ENCODE results near the gene FGGY. TPM values are rescaled to one million over a fixed set of nuclear protein-coding genes. Genes with fewer than 3 reads are reported as not detected.
A peak's percentile ranks its signal among the peaks of the same experiment; 100 is the strongest.
"Not testable (repeated sequence)": the region's sequence is repeated elsewhere in the genome, so short reads cannot be mapped to it uniquely, and the experiment has no call there.

FGGY gene, protein sequence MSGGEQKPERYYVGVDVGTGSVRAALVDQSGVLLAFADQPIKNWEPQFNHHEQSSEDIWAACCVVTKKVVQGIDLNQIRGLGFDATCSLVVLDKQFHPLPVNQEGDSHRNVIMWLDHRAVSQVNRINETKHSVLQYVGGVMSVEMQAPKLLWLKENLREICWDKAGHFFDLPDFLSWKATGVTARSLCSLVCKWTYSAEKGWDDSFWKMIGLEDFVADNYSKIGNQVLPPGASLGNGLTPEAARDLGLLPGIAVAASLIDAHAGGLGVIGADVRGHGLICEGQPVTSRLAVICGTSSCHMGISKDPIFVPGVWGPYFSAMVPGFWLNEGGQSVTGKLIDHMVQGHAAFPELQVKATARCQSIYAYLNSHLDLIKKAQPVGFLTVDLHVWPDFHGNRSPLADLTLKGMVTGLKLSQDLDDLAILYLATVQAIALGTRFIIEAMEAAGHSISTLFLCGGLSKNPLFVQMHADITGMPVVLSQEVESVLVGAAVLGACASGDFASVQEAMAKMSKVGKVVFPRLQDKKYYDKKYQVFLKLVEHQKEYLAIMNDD
- polyA plus RNA-seq (2013, experiment 1 of 4) = 18.3 TPM
- polyA plus RNA-seq (2013, experiment 2 of 4) = 21.3 TPM
- 14.3 TPM for polyA plus RNA-seq (2013, experiment 3 of 4)
- 15.6 TPM for polyA plus RNA-seq (2013, experiment 4 of 4)

DNA sequence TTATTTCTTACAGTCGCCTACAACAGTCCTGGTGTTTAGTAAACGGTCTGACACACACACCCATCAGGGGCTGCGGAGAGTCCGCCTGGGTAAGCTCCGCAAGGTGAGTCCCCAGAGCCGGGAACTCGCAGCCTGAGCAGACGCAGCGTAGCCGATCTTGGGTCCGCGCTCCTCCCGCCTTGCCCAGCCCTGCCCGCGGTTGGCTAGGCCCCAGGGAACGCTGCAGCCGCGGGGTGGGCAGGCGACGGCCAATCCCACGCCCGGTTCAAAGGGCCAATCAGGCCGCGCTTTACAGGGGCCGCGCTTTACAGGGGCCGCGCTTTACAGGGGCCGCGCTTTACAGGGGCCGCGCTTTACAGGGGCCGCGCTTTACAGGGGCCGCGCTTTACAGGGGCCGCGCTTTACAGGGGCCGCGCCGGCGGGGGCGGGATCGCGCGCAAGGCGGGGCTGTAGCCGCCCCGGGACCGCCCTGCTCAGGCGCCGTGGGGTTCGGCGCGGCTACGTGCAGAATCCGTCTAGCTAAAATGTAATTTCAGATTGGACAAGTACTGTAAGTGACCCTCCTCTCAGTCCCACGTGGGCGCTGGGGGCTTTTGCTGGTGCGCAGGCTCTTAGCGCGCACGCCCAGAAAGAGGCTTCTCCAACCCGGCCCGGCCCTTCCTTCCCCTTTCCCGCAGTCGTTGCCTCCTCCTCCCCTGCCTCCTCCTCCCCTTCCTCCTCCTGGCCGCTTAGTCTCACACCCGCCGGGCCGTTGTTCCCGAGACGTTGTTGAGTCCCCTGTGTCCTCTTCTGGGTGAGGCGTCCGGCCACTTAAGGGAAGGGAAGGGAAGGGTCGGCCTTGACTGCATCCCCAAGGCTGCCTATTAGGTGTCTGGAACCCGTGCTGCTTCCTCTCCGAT, at the start of gene FGGY:
TSS of gene FGGY (plus strand) at position 737 of the 899 bp plus-strand sequence. CDS start 24,456 bp downstream, outside the sequence.
- H3K9me3 ChIP-seq (ENCODE audit: control insufficient read depth, low read length) = no peaks in the 10 kb centered on the region
- WGBS, 2 experiments = 1% methylated on average over 78 of the region's 78 CpGs
- H3K4me3 ChIP-seq (ENCODE audit: insufficient read depth, low read depth, low read length) = peak within 1 kb of the TSS; percentile 50
- peak within 1 kb of the TSS; percentile 79 for H3K27ac ChIP-seq (ENCODE audit: insufficient read depth, low read depth, low read length, poor library complexity, severe bottlenecking)
- H3K36me3 ChIP-seq (ENCODE audit: control insufficient read depth, insufficient read depth, low read length) = no peaks in the 10 kb centered on the region
- no peaks in the 10 kb centered on the region for H3K4me1 ChIP-seq (ENCODE audit: control insufficient read depth, insufficient read depth, low read length)
- peaks cover 5% of the 10 kb centered on the region for H3K27me3 ChIP-seq (ENCODE audit: control insufficient read depth, insufficient read depth, low read length, poor library complexity, severe bottlenecking)

DNA sequence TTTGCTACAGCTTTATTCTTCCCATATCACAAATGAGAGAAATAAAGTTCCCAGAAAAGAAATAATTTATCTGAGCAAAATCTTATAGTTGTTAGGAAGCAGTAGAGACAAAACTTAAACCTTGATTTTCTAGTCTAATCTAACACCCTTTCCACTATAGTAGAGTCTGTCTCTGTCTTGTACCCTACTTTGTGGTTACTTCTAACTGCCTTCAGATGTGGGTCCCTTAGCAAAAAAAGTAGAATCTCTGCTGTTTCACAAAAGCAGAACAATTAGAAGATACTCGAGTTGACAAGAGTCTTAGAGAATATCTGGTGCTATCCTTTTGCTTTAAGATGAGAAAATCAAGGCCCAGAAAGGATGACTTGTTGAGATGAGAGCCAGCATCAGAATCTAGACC, 48.1 kb upstream of the FGGY start:
- no peaks in the 10 kb centered on the region for H3K4me1 ChIP-seq (ENCODE audit: control insufficient read depth, insufficient read depth, low read length)
- H3K9me3 ChIP-seq (ENCODE audit: control insufficient read depth, low read length) = no peaks in the 10 kb centered on the region
- H3K4me3 ChIP-seq (ENCODE audit: insufficient read depth, low read depth, low read length) = no peak overlapping the region
- H3K27me3 ChIP-seq (ENCODE audit: control insufficient read depth, insufficient read depth, low read length, poor library complexity, severe bottlenecking) = no peaks in the 10 kb centered on the region
- no peak overlapping the region for H3K27ac ChIP-seq (ENCODE audit: insufficient read depth, low read depth, low read length, poor library complexity, severe bottlenecking)
- H3K36me3 ChIP-seq (ENCODE audit: control insufficient read depth, insufficient read depth, low read length) = no peaks in the 10 kb centered on the region
- WGBS, 2 experiments = 88 to 96% methylated on average over 1 of the region's 1 CpG

DNA sequence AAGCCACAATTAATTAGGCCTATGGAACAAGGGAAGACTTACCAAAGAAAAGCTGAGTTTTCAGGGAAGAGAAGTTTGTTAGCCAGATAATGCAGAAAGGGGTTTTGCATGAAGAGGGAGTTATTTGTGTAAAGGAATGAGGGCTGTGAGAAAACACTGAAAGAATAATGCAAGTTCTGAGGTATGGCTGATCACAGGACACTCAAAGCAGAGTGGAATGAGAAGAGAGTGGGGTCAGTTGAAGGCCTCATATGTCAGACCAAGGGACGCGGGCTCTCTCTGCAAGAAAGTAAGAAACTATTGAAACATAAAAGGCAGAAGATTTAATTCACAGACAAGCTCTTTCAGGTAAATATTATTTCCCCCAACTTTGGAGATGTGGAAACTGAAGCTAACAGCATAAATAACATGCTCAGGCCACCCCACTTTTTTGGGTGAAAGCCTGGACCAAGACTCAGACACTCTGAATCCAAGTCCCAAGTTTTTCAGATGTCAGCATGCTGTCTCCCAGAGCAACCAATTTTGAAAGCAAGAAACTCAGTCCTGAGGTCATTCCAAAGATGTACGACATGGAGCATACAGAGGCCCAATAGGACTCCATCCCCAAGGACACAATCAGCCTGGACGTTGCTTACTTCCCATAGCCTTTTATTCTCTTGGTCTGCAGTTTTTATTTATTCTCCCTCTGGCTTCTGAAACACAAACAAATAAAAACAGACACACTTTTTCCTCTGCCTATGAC, 47.3 kb upstream of the FGGY start:
- Histone ChIP-seq H3K27ac (ENCODE audit: insufficient read depth, low read depth, low read length, poor library complexity, severe bottlenecking) (peak overlapping the region; percentile 52), H3K4me3 (ENCODE audit: insufficient read depth, low read depth, low read length) (no peak overlapping the region), H3K27me3 (ENCODE audit: control insufficient read depth, insufficient read depth, low read length, poor library complexity, severe bottlenecking) (no peaks in the 10 kb centered on the region), H3K4me1 (ENCODE audit: control insufficient read depth, insufficient read depth, low read length) (no peaks in the 10 kb centered on the region), H3K36me3 (ENCODE audit: control insufficient read depth, insufficient read depth, low read length) (no peaks in the 10 kb centered on the region), H3K9me3 (ENCODE audit: control insufficient read depth, low read length) (no peaks in the 10 kb centered on the region)
- 91% methylated on average over 4 of the region's 4 CpGs for WGBS, 2 experiments

DNA sequence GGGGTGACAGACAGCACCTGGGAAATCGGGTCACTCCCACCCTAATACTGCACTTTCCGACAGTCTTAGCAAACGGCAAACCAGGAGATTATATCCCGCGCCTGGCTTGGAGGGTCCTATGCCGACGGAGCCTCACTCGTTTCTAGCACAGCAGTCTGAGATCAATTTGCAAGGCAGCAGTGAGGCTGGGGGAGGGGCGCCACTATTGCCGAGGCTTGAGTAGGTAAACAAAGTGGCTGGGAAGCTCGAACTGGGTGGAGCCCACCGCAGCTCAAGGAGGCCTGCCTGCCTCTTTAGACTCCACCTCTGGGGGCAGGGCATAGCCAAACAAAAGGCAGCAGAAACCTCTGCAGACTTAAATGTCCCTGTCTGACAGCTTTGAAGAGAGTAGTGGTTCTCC, 45.8 kb upstream of the FGGY start:
- not testable (repeated sequence) for H3K27ac ChIP-seq (ENCODE audit: insufficient read depth, low read depth, low read length, poor library complexity, severe bottlenecking); H3K4me1 ChIP-seq (ENCODE audit: control insufficient read depth, insufficient read depth, low read length); H3K27me3 ChIP-seq (ENCODE audit: control insufficient read depth, insufficient read depth, low read length, poor library complexity, severe bottlenecking); H3K4me3 ChIP-seq (ENCODE audit: insufficient read depth, low read depth, low read length); H3K9me3 ChIP-seq (ENCODE audit: control insufficient read depth, low read length); H3K36me3 ChIP-seq (ENCODE audit: control insufficient read depth, insufficient read depth, low read length)
- whole genome bisulfite sequencing, 2 experiments = 92 to 93% methylated on average over 12 of the region's 12 CpGs

DNA sequence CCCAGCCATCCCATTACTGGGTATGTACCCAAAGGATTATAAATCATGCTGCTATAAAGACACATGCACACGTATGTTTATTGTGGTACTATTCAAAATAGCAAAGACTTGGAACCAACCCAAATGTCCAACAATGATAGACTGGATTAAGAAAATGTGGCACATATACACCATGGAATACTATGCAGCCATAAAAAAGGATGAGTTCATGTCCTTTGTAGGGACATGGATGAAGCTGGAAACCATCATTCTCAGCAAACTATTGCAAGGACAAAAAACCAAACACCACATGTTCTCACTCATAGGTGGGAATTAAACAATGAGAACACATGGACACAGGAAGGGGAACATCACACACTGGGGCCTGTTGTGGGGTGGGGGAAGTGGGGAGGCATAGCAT, 40.5 kb upstream of the FGGY start:
- no CpG with 5 or more reads among the region's 1 CpG for WGBS, 2 experiments
- not testable (repeated sequence) for H3K27ac ChIP-seq (ENCODE audit: insufficient read depth, low read depth, low read length, poor library complexity, severe bottlenecking); H3K4me3 ChIP-seq (ENCODE audit: insufficient read depth, low read depth, low read length); H3K4me1 ChIP-seq (ENCODE audit: control insufficient read depth, insufficient read depth, low read length); H3K9me3 ChIP-seq (ENCODE audit: control insufficient read depth, low read length); H3K27me3 ChIP-seq (ENCODE audit: control insufficient read depth, insufficient read depth, low read length, poor library complexity, severe bottlenecking); H3K36me3 ChIP-seq (ENCODE audit: control insufficient read depth, insufficient read depth, low read length)

DNA sequence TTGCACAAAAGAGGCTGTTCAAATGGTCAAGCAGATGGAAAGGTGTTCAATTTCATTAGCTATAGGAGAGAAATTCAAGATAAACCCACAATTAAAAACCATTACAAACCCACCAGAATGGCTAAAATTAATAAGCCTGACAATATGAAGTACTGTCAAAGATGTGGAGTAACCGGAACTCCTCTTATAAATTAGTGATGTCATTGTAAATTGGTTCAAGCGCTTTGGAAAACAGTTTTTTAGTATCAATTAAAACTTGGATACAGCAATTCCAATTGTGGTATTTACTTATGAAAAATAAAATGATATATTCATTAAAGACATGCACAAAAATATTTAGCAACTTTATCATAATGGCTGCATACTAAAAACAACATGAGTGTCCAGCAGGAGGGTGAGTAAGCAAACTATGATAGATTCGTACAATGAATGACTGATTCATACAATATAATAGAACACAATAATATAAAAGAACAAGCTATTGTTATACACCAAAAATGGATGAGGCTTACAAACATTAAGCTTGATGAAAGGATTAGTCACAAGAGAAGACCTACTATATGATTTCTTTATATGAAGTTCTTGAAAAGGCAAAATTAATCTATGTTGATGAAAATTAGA, 38.4 kb upstream of the FGGY start:
- H3K9me3 ChIP-seq (ENCODE audit: control insufficient read depth, low read length) = no peaks in the 10 kb centered on the region
- H3K4me1 ChIP-seq (ENCODE audit: control insufficient read depth, insufficient read depth, low read length) = no peaks in the 10 kb centered on the region
- 100% methylated on average over 2 of the region's 3 CpGs; no CpG with 5 or more reads in 1 of the 2 experiments for WGBS, 2 experiments
- H3K27me3 ChIP-seq (ENCODE audit: control insufficient read depth, insufficient read depth, low read length, poor library complexity, severe bottlenecking) = no peaks in the 10 kb centered on the region
- H3K27ac ChIP-seq (ENCODE audit: insufficient read depth, low read depth, low read length, poor library complexity, severe bottlenecking) = no peak overlapping the region
- H3K4me3 ChIP-seq (ENCODE audit: insufficient read depth, low read depth, low read length) = no peak overlapping the region
- no peaks in the 10 kb centered on the region for H3K36me3 ChIP-seq (ENCODE audit: control insufficient read depth, insufficient read depth, low read length)

DNA sequence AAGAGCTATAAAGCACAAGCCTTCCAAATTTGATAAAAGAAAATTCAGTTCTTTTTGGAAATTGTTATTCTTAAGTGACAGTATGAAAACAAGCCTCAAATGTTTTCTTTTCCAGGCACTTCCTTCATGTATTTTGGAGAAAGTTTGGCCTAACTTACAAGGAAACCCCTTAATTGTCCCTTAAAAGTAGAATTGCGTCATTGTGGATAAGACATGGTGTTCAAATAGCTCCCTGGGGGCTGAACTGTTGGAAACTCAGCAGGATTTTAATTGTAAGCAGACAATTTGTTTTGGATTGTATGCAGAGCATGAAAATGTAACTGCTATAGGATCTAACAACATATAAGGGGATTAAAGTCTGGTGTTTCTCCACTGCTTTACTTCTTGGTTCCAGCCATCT, 35.4 kb upstream of the FGGY start:
- no peaks in the 10 kb centered on the region for H3K36me3 ChIP-seq (ENCODE audit: control insufficient read depth, insufficient read depth, low read length)
- no peak overlapping the region for H3K27ac ChIP-seq (ENCODE audit: insufficient read depth, low read depth, low read length, poor library complexity, severe bottlenecking)
- H3K9me3 ChIP-seq (ENCODE audit: control insufficient read depth, low read length) = no peaks in the 10 kb centered on the region
- 76 to 78% methylated on average over 1 of the region's 1 CpG for WGBS, 2 experiments
- H3K4me3 ChIP-seq (ENCODE audit: insufficient read depth, low read depth, low read length) = no peak overlapping the region
- no peaks in the 10 kb centered on the region for H3K27me3 ChIP-seq (ENCODE audit: control insufficient read depth, insufficient read depth, low read length, poor library complexity, severe bottlenecking)
- H3K4me1 ChIP-seq (ENCODE audit: control insufficient read depth, insufficient read depth, low read length) = no peaks in the 10 kb centered on the region

DNA sequence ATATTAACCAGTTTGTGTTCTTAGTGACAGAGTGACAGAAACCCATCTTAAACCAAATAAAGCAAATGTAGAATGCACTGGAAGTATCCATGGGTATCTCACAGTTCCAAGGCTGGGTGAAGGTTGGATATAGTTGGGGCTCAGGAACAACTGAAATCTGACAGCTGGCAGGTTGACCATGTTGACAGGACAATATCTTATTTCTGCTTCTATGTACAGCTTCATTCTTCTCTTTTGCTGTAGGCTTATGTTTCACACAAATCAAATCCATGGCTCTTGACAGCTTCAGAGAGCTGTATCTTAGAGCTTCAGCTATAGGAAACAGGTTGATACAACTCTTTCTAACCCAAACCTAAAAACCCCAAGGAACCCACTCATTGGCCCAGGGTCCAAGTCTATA, 34.3 kb upstream of the FGGY start:
- Histone ChIP-seq H3K36me3 (ENCODE audit: control insufficient read depth, insufficient read depth, low read length) (no peaks in the 10 kb centered on the region), H3K27ac (ENCODE audit: insufficient read depth, low read depth, low read length, poor library complexity, severe bottlenecking) (no peak overlapping the region), H3K4me1 (ENCODE audit: control insufficient read depth, insufficient read depth, low read length) (no peaks in the 10 kb centered on the region), H3K4me3 (ENCODE audit: insufficient read depth, low read depth, low read length) (no peak overlapping the region), H3K27me3 (ENCODE audit: control insufficient read depth, insufficient read depth, low read length, poor library complexity, severe bottlenecking) (no peaks in the 10 kb centered on the region), H3K9me3 (ENCODE audit: control insufficient read depth, low read length) (no peaks in the 10 kb centered on the region)

DNA sequence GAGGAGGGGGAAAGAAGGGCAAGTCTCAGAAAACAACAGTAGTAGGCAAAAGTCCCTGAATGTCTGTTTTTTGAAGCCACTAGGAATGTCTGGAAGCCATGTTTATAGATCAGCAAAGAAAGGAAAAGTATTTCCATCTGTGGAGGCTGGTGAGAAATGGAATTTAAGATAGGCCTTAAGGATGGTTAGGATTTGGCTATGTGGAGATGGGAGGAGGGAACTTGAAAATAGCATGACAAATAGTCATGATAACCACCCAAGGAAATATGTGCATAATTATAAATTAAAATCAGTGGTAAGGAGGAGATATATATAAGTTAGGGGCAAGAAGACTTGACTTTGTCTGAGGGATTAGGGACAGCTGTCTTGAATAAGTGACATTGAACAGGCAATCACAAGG, 33.8 kb upstream of the FGGY start:
- Histone ChIP-seq H3K4me1 (ENCODE audit: control insufficient read depth, insufficient read depth, low read length) (no peaks in the 10 kb centered on the region), H3K27me3 (ENCODE audit: control insufficient read depth, insufficient read depth, low read length, poor library complexity, severe bottlenecking) (no peaks in the 10 kb centered on the region), H3K27ac (ENCODE audit: insufficient read depth, low read depth, low read length, poor library complexity, severe bottlenecking) (no peak overlapping the region), H3K36me3 (ENCODE audit: control insufficient read depth, insufficient read depth, low read length) (no peaks in the 10 kb centered on the region), H3K9me3 (ENCODE audit: control insufficient read depth, low read length) (no peaks in the 10 kb centered on the region), H3K4me3 (ENCODE audit: insufficient read depth, low read depth, low read length) (no peak overlapping the region)

All from ectodermal cell (in vitro differentiated cells).